Raji (cell line): ENCODE measurements around the gene ZBTB14.

Experiments used
- POLR2A ChIP-seq: IDR thresholded peaks from 2 replicates; pipeline ENCODE4 v1.6.1; 2011; ENCODE audit warnings: low read depth, low read length, control low read depth; ENCODE audit not compliant: insufficient read depth

The ZBTB14 gene

DNA sequence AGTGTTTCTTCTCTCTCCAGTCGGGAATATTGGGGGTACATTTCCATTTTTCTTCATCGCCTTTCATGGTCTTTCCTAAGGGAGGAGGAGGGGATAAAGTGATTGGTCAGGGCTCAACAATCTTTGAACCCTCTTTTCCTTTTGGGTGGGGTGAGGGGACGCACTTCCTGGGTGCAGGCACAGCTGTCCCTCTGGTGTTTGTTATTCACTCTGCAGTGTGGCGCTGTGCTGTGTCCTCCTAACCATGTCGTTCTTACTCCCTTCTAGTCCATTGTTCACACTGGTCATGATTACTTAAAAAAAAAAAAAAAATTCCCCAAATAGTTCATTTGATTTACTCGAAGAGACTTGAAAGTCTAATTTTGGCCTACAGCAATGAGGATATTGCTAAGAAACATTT is 44.4 kb downstream of the ZBTB14 start:
- no peak for TF ChIP-seq POLR2A

DNA sequence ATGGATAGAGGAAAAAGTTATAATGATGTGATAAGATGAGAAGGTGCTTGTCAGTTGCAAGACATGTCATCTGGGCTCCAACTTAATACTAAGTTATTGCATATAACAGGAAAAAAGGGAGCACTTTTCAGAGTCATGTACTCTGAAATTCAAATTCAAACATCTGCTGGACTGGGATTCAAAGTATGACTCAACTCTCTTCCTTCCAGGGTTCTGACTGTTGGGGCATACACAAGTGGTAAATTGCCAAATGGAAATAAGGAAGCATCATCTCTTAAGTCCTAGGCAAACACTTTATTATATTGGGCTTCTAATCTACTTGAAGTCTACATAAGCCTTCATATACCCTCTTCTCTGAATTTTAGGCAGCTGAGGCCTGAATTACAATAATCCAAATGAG is 44.9 kb downstream of the ZBTB14 start:
- TF ChIP-seq POLR2A, result no peak

DNA sequence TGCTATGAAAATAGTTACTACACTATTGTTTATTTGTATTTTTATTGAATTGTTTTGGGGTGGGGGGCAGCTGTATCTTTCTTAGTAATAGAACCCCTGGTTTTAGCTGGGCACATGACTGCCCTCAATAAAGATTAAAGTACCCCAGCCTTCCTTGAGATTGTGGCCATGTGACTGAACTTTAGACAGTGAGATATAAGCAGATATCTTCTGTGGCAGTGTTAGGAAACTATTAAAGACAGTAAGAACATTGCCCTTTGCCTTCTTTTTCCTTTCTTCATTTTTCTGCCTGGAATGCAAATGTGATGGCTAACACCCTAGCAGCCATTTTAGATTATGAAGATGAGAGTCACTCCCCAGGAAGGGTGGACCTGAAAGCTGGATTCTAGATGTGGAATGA is 50.6 kb downstream of the ZBTB14 start:
- TF ChIP-seq POLR2A, result no peak

DNA sequence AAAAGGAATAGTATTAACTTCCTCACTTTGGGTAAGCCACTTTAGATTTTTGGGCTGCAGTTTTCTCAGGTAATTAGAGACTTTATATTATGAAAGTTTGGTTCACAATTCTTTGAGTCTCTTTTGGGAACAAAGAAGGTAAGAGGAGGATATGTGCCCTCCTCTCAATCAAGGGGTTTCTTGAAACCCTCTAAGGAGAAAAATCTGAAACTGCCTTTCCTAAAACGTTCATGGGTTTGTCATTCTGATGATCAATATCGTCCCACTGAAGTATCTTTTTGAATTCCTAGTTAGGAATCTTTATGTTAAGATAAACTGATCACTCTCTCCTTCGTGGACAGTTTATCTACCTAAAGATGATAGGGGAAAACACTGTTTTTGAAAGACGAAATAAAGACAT is 56.1 kb downstream of the ZBTB14 start:
- TF ChIP-seq POLR2A, result no peak
